ENCODE results near the gene DHRS7B.

DHRS7B gene

DNA sequence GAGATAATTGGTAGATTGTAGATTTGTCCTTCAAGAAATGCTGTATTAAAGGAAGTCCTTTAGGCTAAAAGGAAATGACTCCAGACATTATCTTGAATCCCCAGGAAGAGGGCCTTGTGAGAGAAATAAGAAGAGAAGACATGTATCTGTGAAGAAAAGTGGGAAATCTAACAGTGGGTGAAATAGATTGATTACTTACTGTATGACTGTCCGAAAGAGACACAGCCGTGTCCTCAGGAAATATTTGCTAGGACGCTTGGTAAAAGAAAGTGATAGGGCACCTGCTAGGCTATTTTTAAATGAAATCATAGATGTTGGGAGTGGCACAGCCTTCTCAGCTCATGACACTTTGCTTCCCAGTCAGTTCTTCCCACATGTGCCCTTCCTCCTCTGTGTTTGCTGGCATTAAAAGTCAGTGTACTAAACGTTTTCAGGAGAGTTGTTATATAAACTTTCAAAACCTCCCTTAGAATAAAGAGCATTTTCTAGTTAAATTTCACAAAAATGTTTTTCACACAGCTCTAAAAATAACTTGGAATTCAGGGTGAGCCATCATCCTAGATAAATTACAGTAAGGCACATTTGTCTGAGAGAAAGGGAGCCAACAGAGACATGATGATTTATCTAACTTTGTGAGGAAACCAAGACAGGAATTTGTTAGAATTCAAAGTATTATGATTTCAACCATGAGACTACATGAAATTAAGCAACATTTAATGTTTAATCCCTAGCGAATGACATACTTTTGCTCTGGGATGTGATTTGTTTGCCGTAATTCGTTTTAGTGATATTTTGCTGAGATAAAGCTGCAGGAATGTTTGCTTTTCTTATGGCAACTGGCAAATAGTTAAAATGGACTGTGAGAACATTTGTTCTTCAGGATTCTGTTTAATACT is 35.0 kb downstream of the DHRS7B start:
- no peak for DNase-seq (ENCODE audit: low read depth)
- no peak overlapping the region for H3K4me3 ChIP-seq (ENCODE audit: low read length)

GRCh38 chr17:21162394-21162775 is 35.6 kb downstream of the DHRS7B start:
- no peak overlapping the region for H3K4me3 ChIP-seq (ENCODE audit: low read length)
- DNase-seq (ENCODE audit: low read depth), result no peak
- no peak for TF ChIP-seq CTCF (IDR thresholded peaks at IDR 0.05; ENCODE audit: insufficient read depth, low read depth, low read length, missing control alignments)

More for the DNA sequence above, 35.0 kb downstream of the DHRS7B start:
- no peak for TF ChIP-seq CTCF (IDR thresholded peaks at IDR 0.05; ENCODE audit: insufficient read depth, low read depth, low read length, missing control alignments)

GRCh38 chr17:21163101-21163500 is 36.3 kb downstream of the DHRS7B start:
- H3K4me3 ChIP-seq (ENCODE audit: low read length), result no peak overlapping the region
- no peak for DNase-seq (ENCODE audit: low read depth)
- no peak for TF ChIP-seq CTCF (IDR thresholded peaks at IDR 0.05; ENCODE audit: insufficient read depth, low read depth, low read length, missing control alignments)

- H3K4me3 ChIP-seq (ENCODE audit: low read length), result no peak overlapping the region
- DNase-seq (ENCODE audit: low read depth), result no peak
- TF ChIP-seq CTCF (IDR thresholded peaks at IDR 0.05; ENCODE audit: insufficient read depth, low read depth, low read length, missing control alignments), result no peak
Measured at GRCh38 chr17:21164216-21164615, 37.5 kb downstream of the DHRS7B start.

DNA sequence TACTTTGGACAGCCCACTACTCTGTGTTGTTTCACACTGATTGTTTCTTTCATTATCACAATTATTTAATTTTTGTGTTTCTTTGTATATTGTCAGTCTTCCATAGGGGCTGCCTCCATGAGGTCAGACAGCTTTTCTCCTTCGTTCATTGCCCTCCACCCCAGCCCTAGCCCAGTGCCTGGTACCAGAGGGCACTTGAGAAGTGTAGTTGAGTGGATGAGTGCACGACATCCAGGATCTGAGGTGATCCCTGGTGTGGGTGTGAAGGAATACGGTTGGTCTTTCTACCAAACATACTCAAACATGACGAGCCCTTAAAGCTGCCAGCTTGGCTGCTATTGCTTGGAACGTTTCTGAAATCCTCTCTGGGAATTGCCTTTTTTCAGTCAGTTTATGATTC is 37.9 kb downstream of the DHRS7B start:
- H3K4me3 ChIP-seq (ENCODE audit: low read length), result no peak overlapping the region
- no peak for DNase-seq (ENCODE audit: low read depth)
- TF ChIP-seq CTCF (IDR thresholded peaks at IDR 0.05; ENCODE audit: insufficient read depth, low read depth, low read length, missing control alignments), result no peak

- no peak overlapping the region for H3K4me3 ChIP-seq (ENCODE audit: low read length)
- no peak for TF ChIP-seq CTCF (IDR thresholded peaks at IDR 0.05; ENCODE audit: insufficient read depth, low read depth, low read length, missing control alignments)
- DNase-seq (ENCODE audit: low read depth), result no peak
Measured at GRCh38 chr17:21165922-21166594, 39.3 kb downstream of the DHRS7B start.

Data from epithelial cell of esophagus (primary cell).